GM12873 (cell line): ENCODE data around the gene RAC2.

Source experiments
- TF ChIP-seq, protein P1 (sequence below): IDR thresholded peaks from 2 replicates; pipeline ENCODE4 v1.5.1; 2012; ENCODE audit warnings: low read depth, mild to moderate bottlenecking, moderate library complexity, low read length, control low read depth; ENCODE audit not compliant: insufficient read depth; ENCODE audit errors: missing control alignments

Gene RAC2

DNA sequence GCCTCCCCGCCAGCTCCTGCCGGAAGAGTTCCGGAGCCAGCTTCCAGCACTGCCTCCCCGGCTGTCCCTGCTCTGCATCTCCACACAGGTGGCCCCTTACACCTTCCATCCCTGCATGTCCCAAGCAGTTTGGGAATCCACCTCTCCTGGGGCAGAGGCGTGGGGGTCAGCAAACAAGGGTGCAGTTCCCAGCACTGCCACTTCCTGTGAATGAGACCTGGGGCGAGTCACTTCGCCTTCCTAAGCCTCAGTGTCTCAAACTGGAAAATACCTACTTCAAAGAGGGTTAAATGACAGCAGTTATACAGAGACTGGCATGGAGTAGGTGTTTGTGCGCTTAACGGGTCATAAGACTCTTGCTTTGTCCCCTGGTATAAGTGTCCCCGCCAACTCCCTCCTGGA is 43.5 kb upstream of the RAC2 start:
- TF ChIP-seq, protein P1, sequence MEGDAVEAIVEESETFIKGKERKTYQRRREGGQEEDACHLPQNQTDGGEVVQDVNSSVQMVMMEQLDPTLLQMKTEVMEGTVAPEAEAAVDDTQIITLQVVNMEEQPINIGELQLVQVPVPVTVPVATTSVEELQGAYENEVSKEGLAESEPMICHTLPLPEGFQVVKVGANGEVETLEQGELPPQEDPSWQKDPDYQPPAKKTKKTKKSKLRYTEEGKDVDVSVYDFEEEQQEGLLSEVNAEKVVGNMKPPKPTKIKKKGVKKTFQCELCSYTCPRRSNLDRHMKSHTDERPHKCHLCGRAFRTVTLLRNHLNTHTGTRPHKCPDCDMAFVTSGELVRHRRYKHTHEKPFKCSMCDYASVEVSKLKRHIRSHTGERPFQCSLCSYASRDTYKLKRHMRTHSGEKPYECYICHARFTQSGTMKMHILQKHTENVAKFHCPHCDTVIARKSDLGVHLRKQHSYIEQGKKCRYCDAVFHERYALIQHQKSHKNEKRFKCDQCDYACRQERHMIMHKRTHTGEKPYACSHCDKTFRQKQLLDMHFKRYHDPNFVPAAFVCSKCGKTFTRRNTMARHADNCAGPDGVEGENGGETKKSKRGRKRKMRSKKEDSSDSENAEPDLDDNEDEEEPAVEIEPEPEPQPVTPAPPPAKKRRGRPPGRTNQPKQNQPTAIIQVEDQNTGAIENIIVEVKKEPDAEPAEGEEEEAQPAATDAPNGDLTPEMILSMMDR, result peak; percentile 14

DNA sequence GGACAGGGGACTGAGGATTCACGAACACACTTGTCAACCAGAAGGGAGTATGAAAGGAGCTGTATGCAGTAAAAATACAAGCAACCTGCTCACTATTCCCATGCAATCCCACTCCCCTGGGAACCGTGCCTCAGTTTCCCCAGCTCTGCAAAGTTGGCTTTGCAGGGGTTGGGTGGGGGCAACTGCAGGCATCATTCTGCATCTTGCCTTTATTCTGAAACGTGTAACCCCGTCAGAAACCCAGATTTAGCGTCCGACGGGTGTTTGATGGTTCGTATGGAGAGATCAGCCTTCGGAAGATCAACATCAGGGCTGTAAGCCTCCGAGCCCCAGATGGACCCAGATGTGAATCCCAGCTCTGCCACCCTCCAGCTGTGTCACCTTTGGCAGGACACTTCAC is 41.9 kb upstream of the RAC2 start:
- TF ChIP-seq, protein P1, result no peak

- TF ChIP-seq, protein P1, result no peak
These were observed 40.8 kb upstream of the RAC2 start for GRCh38 chr22:37284805-37285355.

DNA sequence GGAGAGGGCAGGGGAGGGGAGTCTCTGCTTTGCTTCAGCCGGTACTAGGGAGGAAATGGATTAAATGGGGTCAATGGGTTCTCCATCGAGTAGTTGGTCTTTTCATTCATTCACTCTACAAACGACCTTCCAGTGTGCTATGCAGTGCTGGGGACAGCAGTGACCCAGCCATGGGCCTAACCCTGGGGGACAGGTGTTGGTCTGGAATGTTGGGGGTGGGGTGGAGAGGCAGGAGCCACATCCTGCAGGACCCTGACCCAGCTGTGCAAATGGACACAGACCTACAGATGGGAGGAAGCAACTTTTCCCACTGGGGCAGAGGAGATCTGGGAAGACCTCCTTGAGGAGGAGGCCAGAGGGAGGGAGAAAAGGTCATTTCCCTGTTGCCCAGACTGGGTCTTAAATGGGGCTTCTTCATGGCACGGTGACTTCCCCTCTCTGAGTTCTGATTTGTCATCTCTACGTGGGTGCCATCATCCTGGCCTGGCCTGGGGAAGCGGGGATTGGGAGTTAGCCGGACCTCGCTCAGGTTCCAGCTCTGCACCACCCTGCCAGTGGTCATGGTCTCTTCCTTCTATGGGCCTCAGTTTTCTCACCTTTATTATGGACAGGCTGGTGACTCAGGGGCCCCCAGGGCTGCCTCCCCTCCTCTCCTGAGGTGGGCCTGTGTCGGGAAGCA is 40.2 kb upstream of the RAC2 start:
- TF ChIP-seq, protein P1, result no peak

- TF ChIP-seq, protein P1, result peak; percentile 62
These were observed 39.4 kb upstream of the RAC2 start for GRCh38 chr22:37283393-37283937.

DNA sequence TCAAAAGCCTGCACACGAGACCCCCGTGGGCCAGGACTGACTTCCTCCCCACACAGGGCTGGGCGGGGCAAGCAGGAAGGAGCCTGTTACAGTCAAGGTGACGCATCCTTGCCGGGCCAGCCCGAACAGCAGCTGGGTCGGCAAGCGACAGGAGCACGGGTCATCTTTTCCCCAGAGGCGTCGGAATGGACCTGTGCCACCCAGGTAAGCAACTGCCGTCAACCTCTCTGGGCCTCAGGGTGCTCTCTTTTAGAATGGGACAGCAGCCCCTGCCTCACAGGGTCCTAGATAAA is 38.3 kb upstream of the RAC2 start, which contains the start of gene CYTH4:
CYTH4 (plus strand) TSS at position 124 of the 293 bp plus-strand sequence; CDS start at position 186, 62 bp downstream.
- TF ChIP-seq, protein P1, result no peak

DNA sequence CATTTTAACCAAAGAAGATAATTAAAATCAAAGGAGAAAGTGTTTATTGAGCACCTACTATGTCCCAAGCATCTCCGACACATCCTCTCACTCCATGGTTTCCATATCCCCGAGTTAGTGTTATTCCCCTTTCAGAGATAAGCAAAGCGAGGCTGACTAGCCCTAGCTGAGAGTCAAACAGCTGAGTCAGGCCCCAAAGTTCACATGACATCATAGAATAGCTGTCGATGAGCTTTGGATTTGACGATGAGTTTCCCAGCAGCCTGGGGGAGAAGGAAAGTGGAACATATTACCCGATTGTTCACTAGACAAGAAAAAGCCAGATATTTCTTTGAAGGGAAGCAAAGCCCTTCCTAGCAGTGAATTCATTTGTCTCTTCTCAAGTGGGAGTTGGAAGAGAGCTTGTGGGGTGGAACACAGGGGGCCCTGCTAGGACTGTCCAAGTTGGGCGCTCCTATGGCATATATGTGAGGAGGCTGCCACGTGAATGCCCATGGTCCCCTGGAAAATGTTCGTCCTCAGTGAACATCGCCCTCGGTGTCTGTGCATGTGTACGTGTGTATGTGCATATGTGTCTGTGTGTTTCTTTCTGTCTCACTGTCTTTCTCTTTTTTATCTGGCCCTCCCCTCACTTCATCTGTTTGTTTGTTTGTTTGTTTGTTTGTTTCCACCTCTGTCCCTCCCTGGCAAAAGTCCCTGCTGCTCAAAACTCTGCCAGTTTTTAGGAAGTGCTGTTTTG is 37.7 kb upstream of the RAC2 start:
- TF ChIP-seq, protein P1, result no peak
